Measurements from ENCODE around the gene ACADM. TPM values are rescaled to one million over a fixed set of nuclear protein-coding genes. Genes with fewer than 3 reads are reported as not detected.
"Not testable (repeated sequence)": the region's sequence is repeated elsewhere in the genome, so short reads cannot be mapped to it uniquely, and the experiment has no call there.

Gene ACADM
- total RNA-seq, result 58.4 and 60.5 TPM in 2 replicates

DNA sequence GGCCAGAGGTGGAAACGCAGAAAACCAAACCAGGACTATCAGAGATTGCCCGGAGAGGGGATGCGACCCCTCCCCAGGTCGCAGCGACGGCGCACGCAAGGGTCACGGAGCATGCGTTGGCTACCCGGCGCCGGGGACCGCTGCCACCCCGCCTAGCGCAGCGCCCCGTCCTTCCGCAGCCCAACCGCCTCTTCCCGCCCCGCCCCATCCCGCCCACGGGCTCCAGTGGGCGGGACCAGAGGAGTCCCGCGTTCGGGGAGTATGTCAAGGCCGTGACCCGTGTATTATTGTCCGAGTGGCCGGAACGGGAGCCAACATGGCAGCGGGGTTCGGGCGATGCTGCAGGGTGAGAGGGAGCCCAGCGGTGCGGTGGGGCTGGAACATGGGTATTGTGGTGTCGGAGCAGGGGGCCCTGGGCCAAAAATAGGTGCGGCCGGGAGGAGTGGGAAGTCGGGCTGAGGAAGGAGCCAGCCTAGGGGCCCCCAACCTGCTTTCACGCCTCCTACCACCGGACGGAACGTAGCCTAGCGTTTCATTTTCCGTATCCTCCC, at the start of gene ACADM:
TSS of gene ACADM (plus strand) at position 238 of the 551 bp plus-strand sequence. CDS start at position 317, 79 bp downstream.
- DNase-seq (ENCODE audit: low spot score), result peak; percentile 80
- intact Hi-C loops (cut with micrococcal nuclease), result loop anchor here (1.0 kb wide), 1 partner anchor 62 kb away; the partner anchor contains the start of gene RABGGTB
- Mint-ChIP-seq H3K27me3 (ENCODE audit: low read depth) (peaks cover 4% of the 10 kb centered on the region), H3K4me1 (ENCODE audit: low read depth) (peaks cover 26% of the 10 kb centered on the region), H3K4me3 (ENCODE audit: low read depth) (peak within 1 kb of the TSS; percentile 97), H3K9me3 (no peaks in the 10 kb centered on the region), H3K36me3 (ENCODE audit: low read depth) (peaks cover 9% of the 10 kb centered on the region), H3K27ac (peak within 1 kb of the TSS; percentile 95)

DNA sequence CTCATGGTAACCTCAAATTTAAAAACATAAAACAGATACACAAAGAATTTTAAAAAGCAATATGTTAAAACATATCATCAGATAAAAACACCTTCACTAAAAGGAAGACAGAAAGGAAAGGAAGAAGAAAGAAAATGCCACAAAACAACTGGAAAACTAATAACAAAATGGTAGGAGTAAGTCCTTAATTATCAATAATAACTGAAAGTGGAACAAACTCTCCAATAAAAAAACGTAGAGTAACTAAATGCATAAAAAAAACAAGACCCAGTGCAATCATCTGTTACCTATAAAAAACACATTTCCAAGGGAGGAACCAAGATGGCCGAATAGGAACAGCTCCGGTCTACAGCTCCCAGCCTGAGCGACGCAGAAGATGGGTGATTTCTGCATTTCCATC, 47.1 kb upstream of the ACADM start:
- intact Hi-C loops (cut with micrococcal nuclease), result no loop called here
- Mint-ChIP-seq H3K27me3 (ENCODE audit: low read depth) (no peaks in the 10 kb centered on the region), H3K4me3 (ENCODE audit: low read depth) (no peak overlapping the region), H3K4me1 (ENCODE audit: low read depth) (no peaks in the 10 kb centered on the region), H3K36me3 (ENCODE audit: low read depth) (no peaks in the 10 kb centered on the region), H3K27ac (no peak overlapping the region), H3K9me3 (no peaks in the 10 kb centered on the region)
- no peak for DNase-seq (ENCODE audit: low spot score)

DNA sequence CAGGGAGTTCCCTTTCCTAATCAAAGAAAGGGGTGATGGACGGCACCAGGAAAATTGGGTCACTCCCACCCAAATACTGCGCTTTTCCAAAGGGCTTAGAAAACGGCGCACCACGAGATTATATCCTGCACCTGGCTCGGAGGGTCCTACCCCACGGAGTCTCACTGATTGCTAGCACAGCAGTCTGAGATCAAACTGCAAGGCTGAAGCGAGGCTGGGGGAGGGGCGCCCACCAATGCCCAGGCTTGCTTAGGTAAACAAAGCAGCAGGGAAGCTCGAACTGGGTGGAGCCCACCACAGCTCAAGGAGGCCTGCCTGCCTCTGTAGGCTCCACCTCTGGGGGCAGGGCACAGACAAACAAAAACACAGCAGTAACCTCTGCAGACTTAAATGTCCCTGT, 46.5 kb upstream of the ACADM start:
- H3K27me3 Mint-ChIP-seq (ENCODE audit: low read depth); H3K9me3 Mint-ChIP-seq; H3K4me1 Mint-ChIP-seq (ENCODE audit: low read depth); H3K4me3 Mint-ChIP-seq (ENCODE audit: low read depth); intact Hi-C loops (cut with micrococcal nuclease); DNase-seq (ENCODE audit: low spot score); H3K27ac Mint-ChIP-seq; H3K36me3 Mint-ChIP-seq (ENCODE audit: low read depth): not testable (repeated sequence)

DNA sequence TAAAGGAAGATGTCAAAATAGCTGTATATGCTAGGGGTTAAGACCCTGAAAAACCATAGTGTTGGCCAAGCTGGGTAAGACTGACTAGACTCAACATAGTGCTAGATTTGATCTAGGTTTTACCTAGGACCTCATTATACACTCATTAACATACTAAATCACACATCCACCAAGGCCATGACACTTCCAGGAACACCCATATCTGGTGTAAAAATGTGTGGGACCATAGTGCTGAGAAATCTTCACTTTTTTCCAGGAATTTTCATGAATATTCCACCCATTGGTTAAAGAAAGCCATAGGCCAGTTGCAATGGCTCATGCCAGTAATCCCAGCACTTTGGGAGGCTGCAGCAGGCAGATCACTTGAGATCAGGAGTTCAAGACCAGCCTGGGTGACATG, 34.0 kb upstream of the ACADM start:
- Mint-ChIP-seq H3K27ac (no peak overlapping the region), H3K36me3 (ENCODE audit: low read depth) (no peaks in the 10 kb centered on the region), H3K4me3 (ENCODE audit: low read depth) (no peak overlapping the region), H3K27me3 (ENCODE audit: low read depth) (no peaks in the 10 kb centered on the region), H3K4me1 (ENCODE audit: low read depth) (no peaks in the 10 kb centered on the region), H3K9me3 (no peaks in the 10 kb centered on the region)
- no peak for DNase-seq (ENCODE audit: low spot score)
- intact Hi-C loops (cut with micrococcal nuclease), result no loop called here

DNA sequence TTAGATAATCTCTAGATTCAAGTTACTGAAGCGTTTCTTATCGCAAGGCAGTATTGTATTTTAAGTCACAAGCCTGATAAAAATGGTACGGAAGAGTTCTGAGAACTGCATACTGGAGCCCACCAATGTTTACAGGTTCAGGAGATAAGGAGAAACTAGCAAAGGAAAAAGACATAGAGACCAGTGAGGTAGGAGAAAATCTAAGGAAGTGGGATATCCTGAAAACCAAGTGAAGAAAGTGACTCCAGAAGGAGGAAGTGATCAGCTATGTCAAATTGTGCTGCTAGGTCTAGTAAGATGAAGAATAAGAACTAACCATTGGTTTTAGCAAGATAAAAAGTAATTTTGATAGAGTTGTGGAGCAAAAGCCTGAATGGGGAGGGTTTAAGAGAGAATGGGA, 31.0 kb upstream of the ACADM start:
- Mint-ChIP-seq H3K27ac (no peak overlapping the region), H3K9me3 (no peaks in the 10 kb centered on the region), H3K4me1 (ENCODE audit: low read depth) (no peaks in the 10 kb centered on the region), H3K27me3 (ENCODE audit: low read depth) (peaks cover 2% of the 10 kb centered on the region), H3K36me3 (ENCODE audit: low read depth) (no peaks in the 10 kb centered on the region), H3K4me3 (ENCODE audit: low read depth) (no peak overlapping the region)
- intact Hi-C loops (cut with micrococcal nuclease), result no loop called here
- no peak for DNase-seq (ENCODE audit: low spot score)

DNA sequence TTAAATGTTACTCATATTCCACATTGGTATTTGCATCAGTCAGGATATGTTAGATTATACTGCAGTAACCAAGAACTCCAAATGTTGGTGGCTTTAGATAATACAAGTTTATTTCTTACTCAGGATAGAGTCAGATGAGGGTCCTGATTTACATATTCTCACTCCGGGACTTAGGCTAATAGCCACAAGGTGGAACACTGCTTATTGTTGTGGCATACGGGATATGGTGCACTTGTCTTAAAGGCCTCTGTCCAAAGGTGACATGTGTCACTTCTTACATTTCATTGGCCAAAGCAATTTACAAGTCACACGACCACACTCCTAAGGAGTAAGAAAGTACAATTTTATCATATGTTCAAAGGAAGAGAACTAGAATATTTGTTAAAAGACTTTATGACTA, 28.5 kb upstream of the ACADM start:
- no peak for DNase-seq (ENCODE audit: low spot score)
- intact Hi-C loops (cut with micrococcal nuclease), result no loop called here
- Mint-ChIP-seq H3K4me1 (ENCODE audit: low read depth) (no peaks in the 10 kb centered on the region), H3K9me3 (no peaks in the 10 kb centered on the region), H3K4me3 (ENCODE audit: low read depth) (no peak overlapping the region), H3K27me3 (ENCODE audit: low read depth) (peaks cover 3% of the 10 kb centered on the region), H3K36me3 (ENCODE audit: low read depth) (no peaks in the 10 kb centered on the region), H3K27ac (no peak overlapping the region)

DNA sequence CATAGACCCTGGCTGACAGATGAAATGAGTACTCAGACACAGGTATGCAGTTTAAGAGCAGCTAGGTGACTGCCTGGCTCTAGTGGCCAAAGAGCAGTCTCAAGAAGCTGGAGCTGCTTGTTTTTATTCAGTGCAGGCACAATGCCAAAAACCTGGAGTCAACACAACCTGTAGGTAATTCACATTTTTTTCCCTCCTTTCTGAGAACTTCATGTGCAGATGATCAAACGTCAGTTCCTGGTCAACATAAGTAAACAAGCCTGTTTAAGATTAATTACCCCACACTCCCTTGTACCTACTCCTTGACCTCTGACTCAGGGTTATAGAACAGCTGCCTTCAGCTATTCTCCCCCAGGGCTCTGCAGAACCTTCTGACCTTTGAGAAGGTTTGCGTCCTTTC, 17.3 kb upstream of the ACADM start:
- H3K27me3 Mint-ChIP-seq (ENCODE audit: low read depth), result peaks cover 16% of the 10 kb centered on the region
- no peaks in the 10 kb centered on the region for H3K36me3 Mint-ChIP-seq (ENCODE audit: low read depth)
- H3K9me3 Mint-ChIP-seq, result no peaks in the 10 kb centered on the region
- no peaks in the 10 kb centered on the region for H3K4me1 Mint-ChIP-seq (ENCODE audit: low read depth)
- no peak overlapping the region for H3K4me3 Mint-ChIP-seq (ENCODE audit: low read depth)
- H3K27ac Mint-ChIP-seq, result no peak overlapping the region
- no peak for DNase-seq (ENCODE audit: low spot score)
- intact Hi-C loops (cut with micrococcal nuclease), result no loop called here

DNA sequence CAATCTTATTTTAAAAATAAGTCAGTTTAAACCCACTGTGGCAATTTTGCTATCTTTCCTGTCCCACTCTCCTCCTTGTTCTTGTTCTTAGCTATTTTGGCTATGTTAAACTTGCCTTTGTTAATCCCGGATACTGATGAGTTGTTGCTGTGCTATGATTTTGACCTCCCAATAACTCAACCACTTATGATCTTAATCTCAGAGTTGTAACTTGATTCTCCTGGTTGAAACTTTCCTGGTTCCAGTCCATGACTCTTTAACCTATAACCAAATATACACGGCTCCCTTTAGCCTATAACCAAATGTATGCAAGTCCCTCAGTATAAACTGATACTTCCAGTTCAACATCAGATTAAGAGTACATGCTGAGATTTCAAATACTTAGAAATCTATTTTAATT, 15.6 kb upstream of the ACADM start:
- H3K27me3 Mint-ChIP-seq (ENCODE audit: low read depth), result peaks cover 18% of the 10 kb centered on the region
- no peak for DNase-seq (ENCODE audit: low spot score)
- H3K27ac Mint-ChIP-seq, result no peak overlapping the region
- H3K9me3 Mint-ChIP-seq, result no peaks in the 10 kb centered on the region
- H3K36me3 Mint-ChIP-seq (ENCODE audit: low read depth), result no peaks in the 10 kb centered on the region
- H3K4me1 Mint-ChIP-seq (ENCODE audit: low read depth), result no peaks in the 10 kb centered on the region
- intact Hi-C loops (cut with micrococcal nuclease), result no loop called here
- no peak overlapping the region for H3K4me3 Mint-ChIP-seq (ENCODE audit: low read depth)

DNA sequence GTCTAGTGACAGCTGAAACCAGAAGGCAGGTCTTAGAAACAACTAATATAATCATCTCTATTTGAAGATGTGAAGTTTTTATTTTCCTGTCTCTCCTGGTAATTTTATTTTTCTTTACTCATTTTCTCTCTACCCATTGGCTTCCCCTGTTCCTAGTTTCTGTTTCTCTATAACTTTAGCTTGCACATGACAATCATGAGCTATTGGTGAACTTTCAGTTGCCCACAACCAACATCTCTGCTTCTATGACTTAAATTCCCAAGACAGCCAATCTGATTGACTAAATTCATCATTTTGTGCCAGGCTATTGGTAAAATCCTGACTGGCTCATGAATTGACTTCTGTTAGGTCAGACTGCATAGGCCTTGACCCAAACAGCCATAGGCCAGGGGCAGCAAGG, 13.7 kb upstream of the ACADM start:
- H3K27ac Mint-ChIP-seq, result no peak overlapping the region
- H3K4me3 Mint-ChIP-seq (ENCODE audit: low read depth), result no peak overlapping the region
- no peaks in the 10 kb centered on the region for H3K4me1 Mint-ChIP-seq (ENCODE audit: low read depth)
- H3K27me3 Mint-ChIP-seq (ENCODE audit: low read depth), result peaks cover 19% of the 10 kb centered on the region
- H3K36me3 Mint-ChIP-seq (ENCODE audit: low read depth), result no peaks in the 10 kb centered on the region
- DNase-seq (ENCODE audit: low spot score), result no peak
- H3K9me3 Mint-ChIP-seq, result no peaks in the 10 kb centered on the region
- intact Hi-C loops (cut with micrococcal nuclease), result no loop called here

DNA sequence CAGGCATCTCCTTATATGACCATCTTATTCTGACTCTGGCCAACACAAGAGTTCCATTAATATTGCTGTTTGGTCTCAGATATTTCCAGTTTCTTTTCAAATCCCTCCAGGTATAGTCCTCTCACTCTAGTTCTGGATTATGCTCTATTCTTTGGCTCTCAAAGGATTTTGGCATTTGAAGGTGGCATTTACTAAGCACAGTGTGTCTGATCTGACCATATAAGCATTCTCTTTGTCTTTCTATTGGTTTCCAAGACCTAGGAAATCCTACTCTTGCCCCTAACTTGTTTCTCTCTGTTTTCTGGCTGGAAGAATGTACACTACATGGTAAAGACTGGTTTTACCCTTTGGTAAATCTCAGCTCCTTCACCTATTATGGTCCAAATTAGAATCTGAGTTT, 12.7 kb upstream of the ACADM start:
- Mint-ChIP-seq H3K27ac (no peak overlapping the region), H3K4me3 (ENCODE audit: low read depth) (no peak overlapping the region), H3K36me3 (ENCODE audit: low read depth) (no peaks in the 10 kb centered on the region), H3K9me3 (no peaks in the 10 kb centered on the region), H3K4me1 (ENCODE audit: low read depth) (no peaks in the 10 kb centered on the region), H3K27me3 (ENCODE audit: low read depth) (peaks cover 16% of the 10 kb centered on the region)
- intact Hi-C loops (cut with micrococcal nuclease), result no loop called here
- DNase-seq (ENCODE audit: low spot score), result no peak

DNA sequence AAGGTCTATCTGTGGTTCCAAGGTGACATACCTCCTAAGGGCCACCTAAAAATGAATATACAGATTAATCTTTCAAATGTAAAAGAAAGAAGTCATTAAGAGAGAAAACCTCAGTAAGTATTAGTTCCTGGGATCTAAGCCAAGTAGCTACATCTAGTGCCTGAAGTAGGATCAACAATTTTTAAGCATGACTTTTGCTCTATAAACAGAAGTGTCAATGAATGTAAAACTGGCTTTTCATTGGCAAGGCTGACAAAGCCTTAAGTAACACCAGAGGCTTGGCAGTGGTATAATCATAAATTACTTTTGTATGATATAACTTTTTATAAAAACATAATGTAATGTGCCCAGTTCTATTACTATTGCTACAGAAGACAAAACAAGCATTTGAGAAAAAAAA, 12.2 kb upstream of the ACADM start:
- intact Hi-C loops (cut with micrococcal nuclease), result no loop called here
- H3K36me3 Mint-ChIP-seq (ENCODE audit: low read depth), result no peaks in the 10 kb centered on the region
- no peak overlapping the region for H3K4me3 Mint-ChIP-seq (ENCODE audit: low read depth)
- no peak overlapping the region for H3K27ac Mint-ChIP-seq
- H3K9me3 Mint-ChIP-seq, result no peaks in the 10 kb centered on the region
- DNase-seq (ENCODE audit: low spot score), result no peak
- no peaks in the 10 kb centered on the region for H3K4me1 Mint-ChIP-seq (ENCODE audit: low read depth)
- H3K27me3 Mint-ChIP-seq (ENCODE audit: low read depth), result peaks cover 16% of the 10 kb centered on the region

DNA sequence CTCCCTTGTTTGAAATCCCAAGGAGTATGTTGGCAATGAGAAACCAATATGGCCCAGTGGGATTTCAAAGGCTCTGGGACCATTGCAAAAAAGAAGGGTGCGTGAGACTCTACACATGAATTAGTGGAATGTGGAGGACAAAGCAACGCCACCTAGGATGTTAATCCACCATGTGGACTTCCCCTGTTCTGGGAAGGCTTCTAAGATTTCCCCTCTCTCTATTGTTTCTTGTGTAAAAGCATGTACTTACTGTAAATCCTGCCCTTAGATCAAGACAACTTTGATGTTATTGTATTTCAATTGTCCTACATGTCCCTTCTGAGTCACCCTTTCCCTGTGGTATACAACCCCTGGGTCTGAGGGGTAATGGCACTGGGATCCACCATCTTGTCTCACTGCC, 4.7 kb upstream of the ACADM start:
- H3K27ac Mint-ChIP-seq, result no peak overlapping the region

DNA sequence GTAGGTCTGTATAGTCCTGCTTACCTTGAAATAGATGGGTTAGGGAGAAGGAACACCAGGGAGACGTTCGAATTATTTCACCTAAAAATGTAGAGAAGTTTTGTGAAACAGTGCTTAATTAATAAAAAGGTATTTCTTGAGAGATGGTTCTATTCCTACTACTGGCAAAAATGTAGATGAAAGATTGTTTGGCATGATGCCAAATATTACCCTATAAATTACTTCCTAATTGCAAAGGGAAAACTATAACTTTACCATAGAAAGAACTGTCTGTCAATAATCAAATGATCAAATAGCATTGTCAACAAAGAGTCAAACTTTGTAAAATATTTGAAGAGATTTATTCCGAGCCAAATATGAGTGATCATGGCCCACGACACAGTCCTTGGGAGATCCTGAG, 4.2 kb upstream of the ACADM start:
- no peaks in the 10 kb centered on the region for H3K9me3 Mint-ChIP-seq
- peaks cover 9% of the 10 kb centered on the region for H3K4me1 Mint-ChIP-seq (ENCODE audit: low read depth)
- no peaks in the 10 kb centered on the region for H3K36me3 Mint-ChIP-seq (ENCODE audit: low read depth)
- intact Hi-C loops (cut with micrococcal nuclease), result no loop called here
- no peak overlapping the region for H3K4me3 Mint-ChIP-seq (ENCODE audit: low read depth)
- H3K27me3 Mint-ChIP-seq (ENCODE audit: low read depth), result peaks cover 4% of the 10 kb centered on the region
- DNase-seq (ENCODE audit: low spot score), result no peak
- H3K27ac Mint-ChIP-seq, result no peak overlapping the region

More for the DNA sequence above, 4.7 kb upstream of the ACADM start:
- no peak for DNase-seq (ENCODE audit: low spot score)
- H3K9me3 Mint-ChIP-seq, result no peaks in the 10 kb centered on the region
- H3K4me1 Mint-ChIP-seq (ENCODE audit: low read depth), result peaks cover 8% of the 10 kb centered on the region
- peaks cover 4% of the 10 kb centered on the region for H3K27me3 Mint-ChIP-seq (ENCODE audit: low read depth)
- H3K36me3 Mint-ChIP-seq (ENCODE audit: low read depth), result no peaks in the 10 kb centered on the region
- no peak overlapping the region for H3K4me3 Mint-ChIP-seq (ENCODE audit: low read depth)
- intact Hi-C loops (cut with micrococcal nuclease), result no loop called here

DNA sequence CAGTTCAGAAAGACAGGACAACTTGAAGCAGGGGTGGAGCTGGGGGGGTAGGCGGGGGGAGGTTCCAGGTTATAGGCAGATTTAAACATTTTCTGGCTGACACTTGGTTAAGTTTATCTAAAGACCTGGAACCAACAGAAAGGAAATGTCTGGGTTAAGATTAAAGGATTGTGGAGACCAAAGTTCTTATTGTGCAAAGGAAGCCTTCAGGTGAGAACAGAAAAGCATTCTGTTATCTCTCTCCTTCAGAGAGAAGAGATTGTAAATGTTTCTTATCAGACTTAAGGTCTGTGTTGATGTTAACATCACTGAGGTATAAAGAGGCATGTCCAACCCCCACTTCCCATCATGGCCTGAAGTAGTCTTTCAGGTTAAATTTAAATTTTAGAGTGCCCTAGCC, 3.7 kb upstream of the ACADM start:
- no peak overlapping the region for H3K4me3 Mint-ChIP-seq (ENCODE audit: low read depth)
- H3K4me1 Mint-ChIP-seq (ENCODE audit: low read depth), result peaks cover 13% of the 10 kb centered on the region
- no peaks in the 10 kb centered on the region for H3K36me3 Mint-ChIP-seq (ENCODE audit: low read depth)
- no peak for DNase-seq (ENCODE audit: low spot score)
- intact Hi-C loops (cut with micrococcal nuclease), result no loop called here
- H3K27ac Mint-ChIP-seq, result no peak overlapping the region
- H3K9me3 Mint-ChIP-seq, result no peaks in the 10 kb centered on the region
- peaks cover 4% of the 10 kb centered on the region for H3K27me3 Mint-ChIP-seq (ENCODE audit: low read depth)
